Anterior cingulate cortex (tissue), 58 donors: ENCODE results near the gene AXDND1.
A peak's percentile ranks its signal among the peaks of the same experiment; 100 is the strongest.
"Not testable (repeated sequence)": the region's sequence is repeated elsewhere in the genome, so short reads cannot be mapped to it uniquely, and the experiment has no call there.

ENCODE experiments used
- DNase-seq, 58 donors: peaks; one replicate each; lab custom pipeline; 2025; lab: John Stamatoyannopoulos, UW

Gene AXDND1

GRCh38 chr1:179448437-179449149, 82.8 kb downstream of the AXDND1 start:
- DNase-seq = peak in 4 of 58 donors; percentile 1 to 2 (median 2)

DNA sequence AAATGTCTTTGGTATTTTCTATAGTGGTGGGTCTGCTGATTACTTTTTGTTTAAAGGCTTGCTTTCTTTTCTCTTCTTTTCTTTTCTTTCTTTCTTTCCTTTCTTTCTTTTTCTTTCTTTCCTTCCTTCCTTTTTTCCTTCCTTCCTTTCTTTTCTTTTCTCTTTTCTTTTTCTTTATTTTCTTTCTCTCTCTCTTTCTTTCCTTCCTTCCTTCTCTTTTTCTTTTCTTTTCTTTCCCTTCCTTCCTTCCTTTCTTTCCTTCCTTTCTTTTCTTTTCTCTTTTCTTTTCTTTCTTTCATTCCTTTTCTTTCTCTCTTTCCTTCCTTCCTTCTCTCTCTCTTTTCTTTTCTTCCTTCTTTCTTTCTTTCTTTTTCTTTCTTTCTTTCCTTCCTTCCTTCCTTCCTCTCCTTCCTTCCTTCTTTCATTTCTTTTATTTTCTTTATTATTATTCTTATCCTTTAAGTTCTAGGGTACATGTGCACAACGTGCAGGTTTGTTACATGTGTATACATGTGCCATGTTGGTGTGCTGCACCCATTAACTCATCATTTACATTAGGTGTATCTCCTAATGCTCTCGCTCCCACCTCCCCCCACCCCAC, 93.9 kb downstream of the AXDND1 start:
- DNase-seq = not testable (repeated sequence)

DNA sequence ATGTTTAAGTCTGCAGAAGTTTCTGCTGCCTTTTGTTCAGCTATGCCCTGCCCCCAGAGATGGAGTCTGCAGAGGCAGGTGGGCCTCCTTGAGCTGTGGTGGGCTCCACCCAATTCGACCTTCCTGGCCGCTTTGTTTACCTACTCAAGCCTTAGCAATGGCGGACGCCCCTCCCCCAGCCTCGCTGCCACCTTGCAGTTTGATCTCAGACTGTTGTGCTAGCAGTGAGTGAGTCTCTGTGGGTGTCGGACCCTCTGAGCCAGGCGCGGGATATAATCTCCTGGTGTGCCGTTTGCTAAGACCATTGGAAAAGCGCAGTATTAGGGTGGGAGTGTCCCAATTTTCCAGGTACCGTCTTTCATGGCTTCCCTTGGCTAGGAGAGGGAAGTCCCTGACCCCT, 99.9 kb downstream of the AXDND1 start:
- DNase-seq = not testable (repeated sequence)

DNA sequence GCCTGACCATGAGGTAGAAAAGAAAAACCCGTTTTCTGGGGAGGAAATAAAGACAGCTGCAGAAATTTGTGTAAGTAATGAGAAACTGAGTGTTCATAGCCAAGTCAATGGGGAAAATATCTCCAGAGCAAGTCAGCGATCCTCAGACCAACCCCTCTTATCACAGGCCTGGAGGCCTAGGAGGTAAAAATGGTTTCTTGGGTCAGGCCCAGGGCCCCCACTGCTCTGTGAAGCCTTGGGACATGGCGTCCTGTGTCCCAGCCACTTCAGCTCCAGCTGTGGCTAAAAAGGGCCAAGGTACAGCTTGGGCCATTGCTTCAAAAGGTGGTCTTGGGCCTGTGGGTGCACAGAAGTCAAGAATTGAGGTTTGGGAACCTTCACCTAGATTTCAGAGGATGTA, 108.9 kb downstream of the AXDND1 start:
- DNase-seq = no peak

GRCh38 chr1:179476484-179476883, 110.7 kb downstream of the AXDND1 start:
- no peak for DNase-seq

- no peak for DNase-seq
These were observed 112.6 kb downstream of the AXDND1 start for GRCh38 chr1:179478370-179478769.

DNA sequence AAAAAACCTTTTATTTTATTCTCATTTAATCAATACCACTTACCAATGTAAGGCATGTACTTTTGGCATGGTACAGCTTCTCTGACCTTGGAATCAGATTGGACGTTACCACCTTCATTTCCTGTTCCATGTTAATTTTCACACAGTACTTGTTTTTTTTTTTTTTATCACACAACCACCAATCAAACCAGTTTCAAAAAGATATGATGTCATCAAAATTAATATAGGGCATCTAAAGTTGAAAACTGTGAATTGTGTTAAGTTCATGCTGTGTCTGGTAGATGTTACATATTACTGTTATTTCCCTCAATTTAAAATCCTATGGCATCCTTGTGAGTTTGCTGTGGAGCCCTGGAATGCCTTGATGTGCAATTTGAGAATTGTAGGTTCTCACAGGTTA, 124.8 kb downstream of the AXDND1 start:
- DNase-seq = no peak

DNA sequence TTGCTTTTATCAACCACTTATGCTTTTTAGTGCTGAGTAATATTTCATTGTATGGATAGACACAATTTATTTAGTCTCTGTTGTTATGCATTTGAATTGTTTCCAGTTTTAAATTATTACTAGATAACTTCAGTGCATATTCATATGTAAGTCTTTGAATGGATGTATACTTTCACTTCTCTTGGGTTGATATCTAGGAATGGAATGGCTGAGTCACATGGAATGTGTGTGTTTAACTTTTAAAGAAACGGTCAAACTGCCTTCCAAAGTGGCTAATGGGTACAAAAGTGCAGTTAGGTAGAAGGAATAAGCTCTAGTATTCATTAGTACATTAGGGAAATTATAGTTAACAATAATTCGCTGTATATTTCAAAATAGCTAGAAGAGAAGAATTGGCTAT, 127.6 kb downstream of the AXDND1 start:
- DNase-seq = no peak

DNA sequence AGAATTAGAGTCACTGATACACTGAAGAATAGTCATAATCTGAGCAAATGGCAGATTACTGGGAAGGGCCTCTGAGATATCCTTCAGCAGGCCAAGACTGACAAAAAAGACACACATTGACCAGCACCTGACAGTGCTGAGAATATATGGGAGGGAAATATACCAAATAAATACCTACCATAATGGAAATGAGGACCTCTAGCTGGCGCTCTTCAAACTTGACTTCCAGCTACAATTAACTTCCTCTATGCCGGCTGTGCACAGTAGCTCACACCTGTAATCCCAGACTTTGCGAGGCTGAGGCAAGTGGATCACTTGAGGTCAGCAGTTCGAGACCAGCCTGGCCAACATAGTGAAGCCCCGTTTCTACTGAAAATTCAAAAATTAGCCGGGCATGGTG, 140.4 kb downstream of the AXDND1 start:
- DNase-seq = no peak

- DNase-seq = no peak
These were observed 143.6 kb downstream of the AXDND1 start for GRCh38 chr1:179509384-179509783.

- no peak for DNase-seq
These were observed 144.3 kb downstream of the AXDND1 start for GRCh38 chr1:179510038-179510437.

GRCh38 chr1:179516976-179517705, 151.4 kb downstream of the AXDND1 start:
- no peak for DNase-seq

DNA sequence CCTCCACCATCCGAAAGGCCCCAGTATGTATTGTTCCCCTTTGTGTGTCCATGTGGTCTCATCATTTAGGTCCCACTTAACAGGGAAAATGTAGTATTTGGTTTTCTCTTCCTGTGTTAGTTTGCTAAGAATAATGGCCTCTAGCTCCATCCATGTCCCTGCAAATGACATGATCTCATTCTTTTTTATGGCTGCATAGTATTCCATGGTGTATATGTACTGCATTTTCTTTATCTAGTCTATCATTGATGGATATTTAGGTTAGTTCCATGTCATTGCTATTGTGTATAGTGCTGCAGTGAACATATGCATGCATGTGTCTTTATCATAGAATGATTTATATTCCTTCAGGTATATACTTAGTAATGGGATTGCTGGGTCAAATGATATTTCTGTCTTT, 152.8 kb downstream of the AXDND1 start:
- DNase-seq = not testable (repeated sequence)

DNA sequence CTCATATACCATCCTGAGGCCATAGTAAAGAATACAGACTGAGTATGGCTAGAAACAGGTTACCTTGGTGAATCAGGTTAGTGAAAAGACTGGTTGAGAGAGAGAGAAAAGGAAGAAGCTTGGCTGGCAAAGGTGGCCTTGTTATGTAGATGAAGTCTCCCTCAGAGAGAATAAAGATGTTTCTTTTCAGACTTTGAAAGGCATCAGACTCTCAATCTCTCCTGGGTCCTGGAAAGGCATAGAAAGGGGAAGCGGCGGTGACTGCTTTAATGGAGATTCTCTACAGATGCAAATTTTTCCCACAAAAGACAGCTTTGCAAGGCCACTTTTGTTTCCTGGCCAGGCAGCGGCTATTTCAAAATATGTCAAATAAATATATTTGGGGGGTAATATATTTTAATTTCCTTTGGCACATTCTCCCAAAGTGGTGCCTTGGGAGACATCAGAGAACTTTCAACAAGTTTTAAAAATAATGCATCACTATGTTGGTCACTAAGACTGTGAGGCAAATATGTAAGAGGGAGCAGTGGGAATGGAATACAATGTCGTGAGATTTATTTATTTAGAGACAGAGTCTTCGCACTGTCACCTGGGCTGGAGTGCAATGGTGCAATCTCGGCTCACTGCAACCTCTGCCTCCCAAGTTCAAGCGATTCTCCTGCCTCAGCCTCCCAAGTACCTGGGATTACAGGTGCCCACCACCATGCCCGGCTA, 163.9 kb downstream of the AXDND1 start:
- no peak for DNase-seq

GRCh38 chr1:179530352-179530751, 164.6 kb downstream of the AXDND1 start:
- no peak for DNase-seq

DNA sequence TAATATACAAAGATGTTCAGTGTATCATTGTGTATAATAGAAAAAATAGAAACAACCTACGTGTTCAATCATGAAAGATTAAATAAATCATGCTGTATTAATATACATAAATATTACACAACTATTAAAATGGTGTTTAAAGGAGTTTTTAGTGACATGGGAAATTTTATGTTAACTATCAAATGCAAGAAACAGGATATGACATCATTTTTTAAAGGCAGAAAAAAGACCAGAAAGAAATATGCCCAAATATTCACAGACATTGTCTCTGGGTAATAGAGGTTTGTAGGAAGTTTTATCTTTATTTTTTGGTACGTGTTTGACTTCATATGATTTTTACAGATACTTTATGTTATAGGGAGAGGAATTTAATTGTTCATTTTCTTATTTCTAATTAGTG, 176.0 kb downstream of the AXDND1 start:
- DNase-seq = no peak

- DNase-seq = no peak
These were observed 179.6 kb downstream of the AXDND1 start for GRCh38 chr1:179545321-179545720.

GRCh38 chr1:179547021-179547535, 181.3 kb downstream of the AXDND1 start:
- peak in 1 of 58 donors; percentile 9 for DNase-seq

- DNase-seq = no peak
These were observed 183.0 kb downstream of the AXDND1 start for GRCh38 chr1:179548666-179549367.

- no peak for DNase-seq
These were observed 183.6 kb downstream of the AXDND1 start for GRCh38 chr1:179549368-179549700.
